Activated CD8-positive, alpha-beta memory T cell treated with anti-CD3 and anti-CD28 coated beads, Interleukin-2, amount 50 U/mL, for 48 hours (primary cell): ENCODE results near the gene BMP7.

ENCODE experiments used
- DNase-seq: peaks from one replicate; pipeline ENCODE4 v3.0.0-alpha.2; 2020

Gene BMP7

DNA sequence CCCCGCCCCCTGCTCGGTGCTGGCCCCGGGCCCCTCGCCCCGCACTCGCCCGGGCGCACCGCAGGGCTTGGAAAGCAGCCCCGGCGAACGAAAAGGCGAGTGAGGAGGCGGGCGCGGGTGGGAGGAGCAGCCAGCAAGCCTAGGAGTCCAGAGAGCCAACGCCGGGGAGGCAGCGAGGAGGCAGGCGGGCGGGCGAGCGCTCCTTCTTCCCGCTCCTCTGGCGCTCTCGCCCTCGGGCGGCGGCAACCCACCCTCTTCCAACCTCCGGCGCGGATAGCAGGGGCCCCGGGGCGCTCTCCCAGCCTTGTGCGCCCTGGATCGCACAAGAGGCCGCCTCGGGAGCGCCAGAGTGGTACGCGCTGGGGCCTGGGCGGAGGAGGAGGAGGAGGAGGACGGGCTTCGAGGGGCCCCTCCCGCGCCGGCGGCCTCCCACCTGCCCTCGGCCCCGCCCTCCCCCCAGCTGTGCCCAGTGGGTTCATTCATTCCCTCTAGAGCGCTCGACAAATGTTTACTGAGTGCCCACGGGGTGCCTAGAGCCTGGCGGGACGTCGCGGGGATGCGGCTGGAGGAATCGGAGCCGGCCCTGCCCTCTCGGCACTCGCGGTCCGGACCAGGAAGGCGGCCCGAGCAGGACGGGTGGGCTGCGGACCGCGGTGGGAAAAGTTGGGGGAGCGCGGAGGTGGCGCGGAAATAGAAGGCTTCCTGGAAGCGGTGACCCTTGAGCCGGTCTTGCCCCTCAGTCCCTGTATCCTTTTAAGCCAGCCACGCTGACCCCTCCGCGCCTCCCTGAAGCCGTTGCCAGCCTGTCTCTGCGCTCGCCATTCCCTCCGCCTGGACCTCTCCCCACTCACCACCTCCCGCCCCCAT lies at the start of gene BMP7:
TSS of gene BMP7 (minus strand) at position 351 of the 867 bp plus-strand sequence. CDS start 519 bp downstream, outside the sequence.
- no peak for DNase-seq

DNA sequence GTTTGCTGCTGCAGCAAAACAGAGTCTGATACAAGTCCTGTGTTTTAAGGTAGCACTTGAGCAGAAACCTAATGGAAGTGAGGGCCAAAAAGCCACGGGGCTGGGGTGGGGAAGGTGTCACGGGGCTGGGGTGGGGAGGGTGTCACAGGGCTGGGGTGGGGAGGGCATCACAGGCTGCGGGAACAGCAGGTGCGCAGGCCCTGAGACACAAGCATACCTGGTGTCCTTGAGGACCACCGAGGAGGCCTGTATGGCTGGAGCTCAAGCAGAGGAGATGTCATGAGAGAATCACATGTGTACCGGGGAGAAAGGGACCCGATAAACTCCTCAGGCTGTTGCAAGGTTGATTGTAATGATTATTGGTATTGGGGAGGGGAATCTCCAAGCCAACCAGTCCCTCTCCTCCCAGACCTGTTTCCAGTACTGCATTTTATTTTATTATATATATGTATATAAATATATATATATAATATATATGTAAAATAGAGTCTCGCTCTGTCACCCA lies 49.6 kb upstream of the BMP7 start:
- DNase-seq = no peak

DNA sequence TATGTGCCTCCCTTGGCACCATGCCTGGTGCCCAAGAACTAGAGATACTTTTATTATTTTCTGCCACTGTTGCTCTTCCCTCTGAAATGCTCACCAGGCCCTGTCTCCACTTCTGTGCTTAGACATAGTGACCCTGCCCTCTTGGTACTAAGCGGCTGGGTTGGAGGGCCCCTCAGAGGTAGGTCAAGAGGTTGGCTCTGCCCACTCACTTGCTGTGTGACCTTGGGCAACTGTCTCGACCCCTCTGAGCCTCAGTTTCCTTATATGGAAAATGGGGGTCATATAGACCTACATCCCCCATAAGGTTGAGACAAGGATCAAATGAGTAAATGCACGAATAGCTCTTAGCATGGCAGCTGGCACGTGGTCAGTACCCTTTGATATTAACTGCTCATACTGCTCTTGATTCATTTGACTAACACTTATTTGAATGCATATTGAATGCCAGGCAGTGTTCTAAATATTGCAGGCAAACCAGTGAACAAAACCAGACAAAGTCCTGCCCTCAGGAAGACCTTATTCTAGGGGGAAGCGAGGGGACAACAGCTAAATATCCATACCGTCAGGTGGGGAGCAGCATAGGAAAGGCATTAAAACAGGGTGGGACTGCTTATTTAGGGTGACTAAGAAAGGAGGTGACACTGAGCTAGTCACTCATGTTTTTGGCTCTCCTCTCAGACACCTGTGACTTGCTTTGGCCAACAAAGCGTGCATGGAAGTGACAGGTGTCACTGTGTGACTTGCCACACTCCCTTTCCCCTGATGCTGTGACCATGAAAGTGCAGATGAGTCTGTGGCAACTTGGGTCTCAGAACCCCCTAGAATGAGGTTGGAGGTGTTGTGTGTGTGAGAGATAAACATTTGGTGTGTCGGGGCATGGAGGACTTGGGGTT lies 48.9 kb upstream of the BMP7 start:
- DNase-seq = no peak

DNA sequence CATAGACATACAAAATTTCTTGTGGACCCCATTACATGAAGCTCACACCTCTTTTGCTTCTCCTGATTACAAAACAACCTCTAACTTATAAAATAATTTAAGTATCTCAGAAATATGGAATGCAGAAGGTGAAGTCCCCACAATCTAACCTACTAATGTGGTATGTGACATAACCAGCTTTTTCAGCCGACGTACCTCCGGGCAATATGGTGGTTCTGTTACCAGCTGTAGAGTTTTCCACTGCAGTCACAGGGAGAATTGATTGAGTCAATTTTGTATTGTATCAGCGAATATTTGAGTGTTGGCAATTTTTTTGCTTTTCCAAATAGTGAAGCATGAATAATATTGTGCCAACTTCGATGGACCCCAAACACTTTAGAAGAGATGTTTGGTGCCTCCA lies 47.5 kb upstream of the BMP7 start:
- no peak for DNase-seq

GRCh38 chr20:57313230-57313629 lies 46.8 kb upstream of the BMP7 start:
- DNase-seq = no peak

GRCh38 chr20:57312138-57312537 lies 45.7 kb upstream of the BMP7 start:
- no peak for DNase-seq

DNA sequence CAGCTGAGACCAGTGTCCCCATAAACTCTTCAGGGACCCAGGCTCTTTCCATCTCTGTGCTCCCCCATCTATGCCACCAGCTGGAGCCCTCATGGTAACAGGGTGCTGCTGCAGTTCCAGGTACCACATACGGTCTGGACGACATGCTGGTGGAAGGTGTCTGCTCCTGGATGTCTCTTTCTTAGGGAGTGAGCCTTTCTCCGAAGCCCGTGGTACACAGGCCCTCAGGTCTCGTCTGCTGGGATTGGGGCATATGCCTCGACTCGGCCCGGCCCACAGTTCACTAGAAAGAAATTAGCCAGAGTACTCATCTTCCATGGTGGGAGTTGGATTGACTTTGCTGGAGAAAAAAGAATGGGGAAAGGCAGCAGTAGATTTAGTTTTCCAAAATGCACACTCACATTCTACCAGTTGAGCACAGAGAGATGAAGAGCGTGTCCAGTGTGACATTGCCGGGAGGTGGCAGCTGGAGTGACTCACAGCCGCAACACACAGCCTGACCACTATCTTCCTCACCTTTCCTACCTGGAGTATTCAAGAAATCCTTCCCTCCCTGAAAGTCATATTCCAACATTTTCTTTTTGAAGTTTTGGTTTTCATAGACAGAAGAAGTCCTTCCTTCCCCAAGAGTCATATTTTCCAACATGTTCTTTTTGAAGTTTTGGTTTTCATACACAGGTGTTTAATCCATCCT lies 44.5 kb upstream of the BMP7 start:
- DNase-seq = no peak

DNA sequence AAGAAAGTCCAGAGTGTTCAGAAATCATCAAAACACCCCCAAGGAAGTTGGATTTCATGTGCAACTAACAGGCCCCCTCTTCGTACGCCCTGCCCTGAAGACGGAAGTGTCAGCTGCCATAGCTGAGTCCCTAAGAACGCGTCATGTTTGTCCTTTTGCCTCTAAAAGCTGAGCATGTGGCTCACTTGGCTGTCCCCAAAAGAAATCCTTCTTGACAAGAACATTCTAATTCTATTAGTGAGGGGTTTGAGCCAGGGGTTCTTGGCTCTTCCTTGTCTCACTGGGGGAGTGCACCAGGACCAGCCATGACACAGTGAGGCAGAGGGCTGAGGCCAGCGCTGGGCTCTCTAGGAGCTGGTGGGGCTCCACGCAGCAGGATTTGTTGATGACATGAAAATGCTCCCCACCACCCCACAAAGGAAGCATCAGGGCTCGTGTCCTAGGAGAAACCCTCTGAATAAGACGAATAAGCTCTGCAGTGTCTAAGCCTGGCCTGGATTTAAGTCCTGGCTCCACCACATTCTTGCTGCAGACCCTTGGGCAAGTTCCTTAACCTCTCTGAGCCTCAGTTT lies 43.2 kb upstream of the BMP7 start:
- no peak for DNase-seq

DNA sequence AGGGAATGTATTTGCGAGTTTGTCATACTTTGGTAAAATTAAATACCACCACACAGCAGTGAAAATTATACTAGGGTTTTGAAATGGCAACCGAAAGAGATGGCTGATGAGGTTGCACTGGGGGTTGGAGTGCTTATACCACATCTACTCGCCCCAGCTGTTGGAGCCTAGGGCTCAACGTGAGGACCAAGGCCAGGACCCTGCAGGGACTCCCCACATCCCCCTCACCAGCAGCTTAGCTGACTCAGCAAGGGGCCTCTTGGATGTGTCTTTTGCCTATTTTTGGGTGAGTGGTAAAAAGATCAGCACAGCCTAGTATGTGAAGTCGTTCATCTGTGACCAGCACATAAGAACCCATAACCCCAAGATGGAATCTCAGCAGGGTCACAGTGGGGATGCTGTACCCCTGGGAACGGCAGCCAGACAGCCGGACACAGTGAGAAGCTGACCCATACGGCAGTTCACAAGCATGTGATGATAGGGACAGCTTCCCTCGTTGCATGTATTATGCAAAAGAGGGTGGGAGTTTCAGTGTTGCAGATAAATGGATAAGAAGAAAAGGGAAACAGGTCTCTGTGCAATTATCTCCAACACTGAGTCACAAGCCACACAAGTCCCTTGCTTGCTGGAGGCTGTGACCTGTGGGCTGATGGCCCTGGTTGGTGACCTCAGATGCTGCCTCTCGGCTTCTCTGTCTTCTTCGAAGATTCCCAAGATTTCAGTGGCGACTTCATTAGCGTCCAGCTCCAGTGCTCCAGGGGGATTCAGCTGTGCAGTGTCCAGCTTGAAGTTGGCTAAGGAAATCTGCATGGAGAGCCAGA lies 42.2 kb upstream of the BMP7 start:
- DNase-seq = no peak

GRCh38 chr20:57306747-57307146 lies 40.3 kb upstream of the BMP7 start:
- no peak for DNase-seq

GRCh38 chr20:57301026-57301425 lies 34.6 kb upstream of the BMP7 start:
- DNase-seq = no peak

DNA sequence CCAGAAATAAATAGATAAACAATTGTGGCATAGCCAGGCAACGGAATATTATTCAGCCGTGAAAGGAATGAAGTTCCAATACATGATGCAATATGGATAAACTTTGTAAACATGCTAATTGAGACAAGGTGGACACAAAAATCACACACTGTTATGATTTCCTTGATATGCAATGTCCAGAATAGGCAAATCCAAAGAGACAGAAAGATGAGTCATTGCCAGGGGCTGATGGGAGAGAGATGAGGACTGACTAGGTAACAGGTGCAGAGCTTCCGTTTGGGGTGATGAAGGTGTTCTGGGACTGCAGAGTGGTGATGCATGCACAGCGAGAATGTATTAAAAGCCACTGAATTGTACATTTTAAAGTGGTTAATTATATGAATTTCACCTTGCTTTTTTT lies 32.0 kb upstream of the BMP7 start:
- DNase-seq = no peak

DNA sequence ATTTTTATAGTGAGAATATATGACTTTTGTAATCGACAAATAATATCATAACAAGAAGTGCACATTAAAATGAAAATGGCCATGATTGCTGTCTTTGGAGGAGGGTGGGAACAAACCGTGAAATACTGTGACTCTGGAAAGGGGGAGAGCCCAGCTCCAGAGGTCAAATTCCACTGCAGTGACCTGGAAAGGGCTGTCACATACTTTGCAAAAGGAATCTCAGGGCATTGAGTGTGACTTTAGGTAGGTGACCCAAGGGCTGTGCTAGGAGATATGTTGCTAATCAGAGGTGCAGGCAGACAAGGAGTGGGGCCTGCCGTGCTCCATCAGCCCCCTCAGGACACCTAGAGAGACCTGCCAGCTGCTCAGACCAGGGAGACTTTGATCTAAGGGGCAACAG lies 28.1 kb upstream of the BMP7 start:
- DNase-seq = no peak

GRCh38 chr20:57293995-57294394 lies 27.6 kb upstream of the BMP7 start:
- DNase-seq = no peak

DNA sequence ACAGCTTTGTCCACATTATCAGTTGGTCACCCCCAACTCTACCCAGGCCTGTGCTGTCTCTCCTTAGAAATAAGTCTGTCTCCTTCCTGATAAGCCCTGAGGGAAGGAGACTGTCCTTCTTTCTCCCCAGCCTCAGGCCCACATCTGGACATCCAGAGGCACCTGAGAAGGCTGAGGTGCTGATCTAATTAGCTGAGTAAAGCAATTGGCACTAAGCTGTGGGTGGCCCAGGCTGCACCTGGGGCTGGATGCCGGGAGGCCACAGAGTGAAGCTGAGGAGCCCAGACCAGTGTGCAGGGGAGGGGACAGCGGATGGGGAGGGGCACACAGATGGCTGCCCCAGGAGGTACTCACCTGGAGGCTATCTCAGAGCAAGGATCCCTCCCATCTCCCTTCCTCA lies 26.2 kb upstream of the BMP7 start:
- no peak for DNase-seq

DNA sequence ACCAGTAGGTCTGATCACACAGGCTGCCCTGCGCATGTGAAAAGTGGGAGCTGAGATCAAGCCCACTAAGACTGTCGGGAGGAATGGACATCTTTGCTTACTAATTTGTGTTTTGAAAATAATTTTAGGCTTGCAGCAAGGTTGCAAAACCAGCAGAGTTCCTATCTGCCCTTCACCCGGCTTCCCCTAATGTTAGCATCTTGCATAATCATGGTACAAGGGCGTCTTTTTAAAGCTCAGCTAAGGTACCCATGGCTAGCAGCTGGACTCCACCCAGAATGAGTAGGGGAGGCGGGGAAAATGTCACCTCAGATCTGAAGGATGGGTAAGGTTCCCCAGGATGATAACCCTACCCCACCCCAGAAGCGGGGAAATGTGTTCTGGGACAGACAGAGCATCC lies 25.3 kb upstream of the BMP7 start:
- no peak for DNase-seq

- DNase-seq = no peak
Measured at GRCh38 chr20:57291003-57291402, 24.6 kb upstream of the BMP7 start.

DNA sequence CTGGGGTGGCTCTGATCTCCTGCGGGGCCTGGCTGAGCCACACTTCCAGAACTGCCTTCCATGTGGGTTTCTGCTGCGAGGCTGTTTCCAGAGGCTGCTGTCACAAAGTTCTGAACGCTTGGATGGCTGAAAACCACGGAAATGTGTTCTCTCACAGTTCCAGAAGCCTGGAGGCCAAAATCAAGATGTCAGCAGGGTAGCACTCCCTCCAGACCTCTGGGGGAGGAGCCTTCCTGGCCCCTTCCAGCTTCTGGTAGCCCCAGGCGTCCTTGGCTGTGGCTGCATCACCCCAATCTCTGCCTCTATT lies 23.7 kb upstream of the BMP7 start:
- no peak for DNase-seq

DNA sequence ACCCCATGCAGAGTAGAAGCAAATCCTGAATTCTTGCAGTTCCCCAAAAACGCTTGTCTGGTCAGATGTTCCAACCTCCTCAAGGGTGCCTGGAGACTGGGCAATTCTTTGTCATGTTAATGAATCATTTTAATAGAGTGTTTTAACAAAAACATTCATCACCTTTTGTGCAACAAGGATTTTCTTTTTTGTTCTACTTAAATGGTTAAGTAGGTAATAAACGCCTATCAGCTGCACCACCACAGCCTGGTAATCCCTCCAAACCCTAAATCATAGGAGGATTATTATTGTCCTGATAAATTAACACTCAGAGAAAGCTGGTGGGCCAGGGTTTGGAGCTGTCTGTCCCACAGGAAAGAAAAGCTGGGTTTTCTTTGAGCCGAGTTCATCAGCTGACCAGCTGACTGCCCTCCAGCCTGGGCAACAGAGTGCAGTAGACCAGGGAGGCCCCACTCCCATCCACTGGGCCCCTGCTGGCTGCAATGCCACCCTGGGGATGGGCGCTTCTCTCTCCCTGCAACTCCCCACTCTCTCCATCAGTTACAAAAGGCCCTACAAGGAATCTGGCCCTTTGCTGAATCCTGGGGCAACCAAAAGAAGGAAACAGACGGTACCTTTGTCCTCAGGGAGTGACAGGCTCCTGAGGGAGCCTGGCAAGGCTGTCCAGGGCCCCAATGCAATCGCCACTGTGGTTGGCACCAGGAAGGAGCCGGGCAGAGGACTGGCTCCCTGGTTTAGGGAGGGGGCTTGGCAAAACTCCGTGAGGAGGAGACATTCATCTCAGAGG lies 23.1 kb upstream of the BMP7 start:
- no peak for DNase-seq

- DNase-seq = no peak
Measured at GRCh38 chr20:57288651-57289277, 22.3 kb upstream of the BMP7 start.

GRCh38 chr20:57287901-57288300 lies 21.5 kb upstream of the BMP7 start:
- no peak for DNase-seq
